H9 (cell line): ENCODE results near the gene SQOR. TPM values are rescaled to one million over a fixed set of nuclear protein-coding genes. Genes with fewer than 3 reads are reported as not detected.
A peak's percentile ranks its signal among the peaks of the same experiment; 100 is the strongest.

Source experiments
- DNase-seq: peaks from one replicate; pipeline ENCODE4 v3.0.0-alpha.2; 2017
- H2AFZ ChIP-seq: one replicate; pipeline ENCODE4 v1.6.1; 2013; ENCODE audit warnings: mild to moderate bottlenecking, low read length, control low read depth, moderate library complexity
- H2AK5ac ChIP-seq: 2 replicates; pipeline ENCODE4 v1.6.1; 2013; ENCODE audit warnings: low read length, control low read depth, mixed read lengths; ENCODE audit not compliant: insufficient read length
- H2BK120ac ChIP-seq: one replicate; pipeline ENCODE4 v1.6.1; 2013; ENCODE audit warnings: low read depth, mild to moderate bottlenecking, low read length, control low read depth, inconsistent platforms; ENCODE audit not compliant: poor library complexity, severe bottlenecking
- H2BK12ac ChIP-seq: 2 replicates; pipeline ENCODE4 v1.6.1; 2013; ENCODE audit warnings: low read length, control low read depth, mixed read lengths, low read depth; ENCODE audit not compliant: insufficient read length
- H2BK15ac ChIP-seq: 2 replicates; pipeline ENCODE4 v1.6.1; 2013; ENCODE audit warnings: low read depth, low read length, control low read depth
- H2BK20ac ChIP-seq: one replicate; pipeline ENCODE4 v1.6.1; 2013; ENCODE audit warnings: low read depth, mild to moderate bottlenecking, low read length, control low read depth, inconsistent platforms; ENCODE audit not compliant: poor library complexity, severe bottlenecking
- H2BK5ac ChIP-seq: 2 replicates; pipeline ENCODE4 v1.6.1; 2013; ENCODE audit warnings: low read length, control low read depth, mixed read lengths; ENCODE audit not compliant: insufficient read length
- H3K14ac ChIP-seq: 2 replicates; pipeline ENCODE4 v1.6.1; 2013; ENCODE audit warnings: low read length, control low read depth; ENCODE audit not compliant: insufficient read depth
- H3K18ac ChIP-seq: 2 replicates; pipeline ENCODE4 v1.6.1; 2013; ENCODE audit warnings: low read depth, mild to moderate bottlenecking, mixed read lengths, low read length, control low read depth; ENCODE audit not compliant: insufficient read length
- H3K23ac ChIP-seq: 2 replicates; pipeline ENCODE4 v1.6.1; 2013; ENCODE audit warnings: low read length, control low read depth, mixed read lengths, low read depth; ENCODE audit not compliant: insufficient read length
- H3K23me2 ChIP-seq: 2 replicates; pipeline ENCODE4 v1.6.1; 2013; ENCODE audit warnings: low read depth, mild to moderate bottlenecking, mixed read lengths, low read length, control low read depth; ENCODE audit not compliant: insufficient read length, poor library complexity, severe bottlenecking
- H3K27ac ChIP-seq: 2 replicates; pipeline ENCODE4 v1.5.1; 2013; ENCODE audit warnings: low read length, control low read depth, mixed read lengths, low read depth; ENCODE audit not compliant: insufficient read length
- H3K27me3 ChIP-seq: 2 replicates; pipeline ENCODE4 v1.6.1; 2013; ENCODE audit warnings: low read length, control low read depth, inconsistent platforms; ENCODE audit not compliant: insufficient read depth
- H3K4ac ChIP-seq: 2 replicates; pipeline ENCODE4 v1.6.1; 2013; ENCODE audit warnings: low read depth, mild to moderate bottlenecking, control low read depth, inconsistent platforms, low read length, moderate library complexity
- H3K4me1 ChIP-seq: 2 replicates; pipeline ENCODE4 v1.6.1; 2013; ENCODE audit warnings: low read length, control low read depth, inconsistent platforms; ENCODE audit not compliant: insufficient read depth
- H3K4me2 ChIP-seq: 2 replicates; pipeline ENCODE4 v1.6.1; 2013; ENCODE audit warnings: low read length, control low read depth, mixed read lengths; ENCODE audit not compliant: insufficient read length, insufficient read depth
- H3K56ac ChIP-seq: 2 replicates; pipeline ENCODE4 v1.6.1; 2013; ENCODE audit warnings: low read depth, mild to moderate bottlenecking, mixed read lengths, low read length, control low read depth; ENCODE audit not compliant: insufficient read length
- H3K79me1 ChIP-seq: 2 replicates; pipeline ENCODE4 v1.6.1; 2013; ENCODE audit warnings: low read depth, mild to moderate bottlenecking, moderate library complexity, low read length, control low read depth, inconsistent platforms; ENCODE audit not compliant: insufficient read depth, poor library complexity, severe bottlenecking
- H3K79me2 ChIP-seq: 2 replicates; pipeline ENCODE4 v1.6.1; 2013; ENCODE audit warnings: low read length, control low read depth, inconsistent platforms; ENCODE audit not compliant: insufficient read depth
- H3K9ac ChIP-seq: 2 replicates; pipeline ENCODE4 v1.6.1; 2013; ENCODE audit warnings: low read length, control low read depth, mixed read lengths; ENCODE audit not compliant: insufficient read length; ENCODE audit errors: extremely low read depth
- H3K9me3 ChIP-seq: one replicate; pipeline ENCODE4 v1.6.1; 2013; ENCODE audit warnings: low read depth, low read length, inconsistent platforms; ENCODE audit not compliant: control insufficient read depth
- H3T11ph ChIP-seq: one replicate; pipeline ENCODE4 v1.6.1; 2013; ENCODE audit warnings: mild to moderate bottlenecking, low read length, control low read depth, inconsistent platforms
- H4K20me1 ChIP-seq: one replicate; pipeline ENCODE4 v1.6.1; 2013; ENCODE audit not compliant: control insufficient read depth, insufficient read length, insufficient read depth
- H4K5ac ChIP-seq: 2 replicates; pipeline ENCODE4 v1.6.1; 2013; ENCODE audit warnings: low read depth, mild to moderate bottlenecking, mixed read lengths, low read length, control low read depth; ENCODE audit not compliant: insufficient read length
- H4K8ac ChIP-seq: replicated peaks from 2 replicates; pipeline ENCODE4 v1.6.1; 2013; ENCODE audit warnings: low read length, control low read depth, mixed read lengths, low read depth; ENCODE audit not compliant: insufficient read length
- H4K91ac ChIP-seq: 2 replicates; pipeline ENCODE4 v1.6.1; 2013; ENCODE audit warnings: low read depth, mild to moderate bottlenecking, moderate library complexity, mixed read lengths, low read length, control low read depth; ENCODE audit not compliant: insufficient read length
- H3K27ac Mint-ChIP-seq, 3 experiments: 2 replicates in 2 of 3; 3 replicates in 1 of 3; pipeline ENCODE4 v1.8.0; 2020 to 2021; ENCODE audit warnings: mixed read lengths in 3 of 3, mild to moderate bottlenecking in 1 of 3, moderate library complexity in 1 of 3
- H3K27me3 Mint-ChIP-seq: 2 replicates; pipeline ENCODE4 v1.8.0; 2021; ENCODE audit warnings: low read depth, mild to moderate bottlenecking, moderate library complexity, mixed read lengths
- H3K36me3 Mint-ChIP-seq, 3 experiments: 2 replicates in 2 of 3; 3 replicates in 1 of 3; pipeline ENCODE4 v1.8.0; 2020 to 2021; ENCODE audit warnings: low read depth in 3 of 3, mixed read lengths in 3 of 3; ENCODE audit not compliant: insufficient read depth in 1 of 3
- H3K4me1 Mint-ChIP-seq, 2 experiments: 2 replicates each; pipeline ENCODE4 v1.8.0; 2020; ENCODE audit warnings: mixed read lengths in 2 of 2
- H3K4me3 Mint-ChIP-seq, 2 experiments: 2 replicates in 1 of 2; 3 replicates in 1 of 2; pipeline ENCODE4 v1.8.0; 2020 to 2021; ENCODE audit warnings: mild to moderate bottlenecking in 2 of 2, mixed read lengths in 2 of 2, moderate library complexity in 1 of 2
- H3K9me3 Mint-ChIP-seq, 2 experiments: 2 replicates in 1 of 2; 3 replicates in 1 of 2; pipeline ENCODE4 v1.8.0; 2020; ENCODE audit warnings: mild to moderate bottlenecking in 2 of 2, mixed read lengths in 2 of 2, moderate library complexity in 1 of 2
- WGBS: extraction: QIAGEN DNeasy Blood & Tissue Kit; methylation state at CpG from one replicate; pipeline ENCODE4 v1.1.7; 2013; ENCODE audit warnings: missing lambda C conversion rate, low lambda C conversion rate, mixed read lengths; ENCODE audit not compliant: insufficient read length; ENCODE audit errors: extremely low coverage; 5-methylcytosine and 5-hydroxymethylcytosine counted together
- total RNA-seq: library from RNA; stranded (reverse); gene quantifications from 2 replicates; pipeline ENCODE4 v1.2.1, GENCODE V29; 2021
- TF ChIP-seq, protein P1 (sequence below): fragments of 200-600 bp; sonication (generic); conservative IDR thresholded peaks from 3 replicates; pipeline ENCODE4 v1.8.0; 2021; ENCODE audit warnings: antibody characterized with exemption, mild to moderate bottlenecking

Gene SQOR
- total RNA-seq, 1 experiment from 2014 or later: 0.17 TPM

- Mint-ChIP-seq H3K4me3 (peak overlapping the region; percentile 97 to 98; a peak in 3 of 5 replicates), H3K4me1 (peaks cover 22 to 23% of the 10 kb centered on the region in 2 experiments), H3K27ac (no peak overlapping the region), H3K27me3 (peaks cover 15% of the 10 kb centered on the region), H3K9me3 (no peaks in the 10 kb centered on the region; a peak in 1 of 5 replicates), H3K36me3 (no peaks in the 10 kb centered on the region)
- Histone ChIP-seq H3K27ac (no peak overlapping the region), H2AK5ac (no peak overlapping the region), H3K23me2 (peaks cover 11% of the 10 kb centered on the region), H3K4ac (no peak overlapping the region), H4K91ac (no peak overlapping the region), H3K27me3 (no peaks in the 10 kb centered on the region), H3K9ac (no peak overlapping the region), H3K4me1 (0 out of 2 replicates have a peak, but pooled peaks cover 3% of the 10 kb centered on the region), H2BK15ac (no peak overlapping the region), H2BK120ac (no peak overlapping the region), H3K14ac (no peak overlapping the region), H3K79me1 (peaks cover 7% of the 10 kb centered on the region), H4K20me1 (peaks cover 2% of the 10 kb centered on the region), H4K8ac (no peak overlapping the region), H3K9me3 (no peaks in the 10 kb centered on the region), H4K5ac (no peak overlapping the region), H3T11ph (no peak overlapping the region), H3K56ac (no peak overlapping the region), H3K23ac (no peak overlapping the region), H3K4me2 (no peak overlapping the region), H2BK20ac (no peak overlapping the region), H2BK5ac (no peak overlapping the region), H2AFZ (no peak overlapping the region), H2BK12ac (no peak overlapping the region), H3K18ac (no peak overlapping the region), H3K79me2 (peaks cover 5% of the 10 kb centered on the region; the same call in 1 of the 2 replicates)
- no peak for DNase-seq
- WGBS: no CpG with 5 or more reads among the region's 7 CpGs
- TF ChIP-seq, protein P1, sequence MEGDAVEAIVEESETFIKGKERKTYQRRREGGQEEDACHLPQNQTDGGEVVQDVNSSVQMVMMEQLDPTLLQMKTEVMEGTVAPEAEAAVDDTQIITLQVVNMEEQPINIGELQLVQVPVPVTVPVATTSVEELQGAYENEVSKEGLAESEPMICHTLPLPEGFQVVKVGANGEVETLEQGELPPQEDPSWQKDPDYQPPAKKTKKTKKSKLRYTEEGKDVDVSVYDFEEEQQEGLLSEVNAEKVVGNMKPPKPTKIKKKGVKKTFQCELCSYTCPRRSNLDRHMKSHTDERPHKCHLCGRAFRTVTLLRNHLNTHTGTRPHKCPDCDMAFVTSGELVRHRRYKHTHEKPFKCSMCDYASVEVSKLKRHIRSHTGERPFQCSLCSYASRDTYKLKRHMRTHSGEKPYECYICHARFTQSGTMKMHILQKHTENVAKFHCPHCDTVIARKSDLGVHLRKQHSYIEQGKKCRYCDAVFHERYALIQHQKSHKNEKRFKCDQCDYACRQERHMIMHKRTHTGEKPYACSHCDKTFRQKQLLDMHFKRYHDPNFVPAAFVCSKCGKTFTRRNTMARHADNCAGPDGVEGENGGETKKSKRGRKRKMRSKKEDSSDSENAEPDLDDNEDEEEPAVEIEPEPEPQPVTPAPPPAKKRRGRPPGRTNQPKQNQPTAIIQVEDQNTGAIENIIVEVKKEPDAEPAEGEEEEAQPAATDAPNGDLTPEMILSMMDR: no peak
These were observed 49.6 kb upstream of the SQOR start for GRCh38 chr15:45585069-45585791.
